CD4-positive, alpha-beta T cell treated with Interleukin-12 subunit alpha and Interleukin-12 subunit beta, for 1 hour (primary cell): ENCODE measurements around the gene OAS1.
"Not testable (repeated sequence)": the region's sequence is repeated elsewhere in the genome, so short reads cannot be mapped to it uniquely, and the experiment has no call there.

ENCODE experiments used
- DNase-seq: peaks from one replicate; pipeline ENCODE4 v3.0.0-alpha.2; 2020

OAS1 gene

DNA sequence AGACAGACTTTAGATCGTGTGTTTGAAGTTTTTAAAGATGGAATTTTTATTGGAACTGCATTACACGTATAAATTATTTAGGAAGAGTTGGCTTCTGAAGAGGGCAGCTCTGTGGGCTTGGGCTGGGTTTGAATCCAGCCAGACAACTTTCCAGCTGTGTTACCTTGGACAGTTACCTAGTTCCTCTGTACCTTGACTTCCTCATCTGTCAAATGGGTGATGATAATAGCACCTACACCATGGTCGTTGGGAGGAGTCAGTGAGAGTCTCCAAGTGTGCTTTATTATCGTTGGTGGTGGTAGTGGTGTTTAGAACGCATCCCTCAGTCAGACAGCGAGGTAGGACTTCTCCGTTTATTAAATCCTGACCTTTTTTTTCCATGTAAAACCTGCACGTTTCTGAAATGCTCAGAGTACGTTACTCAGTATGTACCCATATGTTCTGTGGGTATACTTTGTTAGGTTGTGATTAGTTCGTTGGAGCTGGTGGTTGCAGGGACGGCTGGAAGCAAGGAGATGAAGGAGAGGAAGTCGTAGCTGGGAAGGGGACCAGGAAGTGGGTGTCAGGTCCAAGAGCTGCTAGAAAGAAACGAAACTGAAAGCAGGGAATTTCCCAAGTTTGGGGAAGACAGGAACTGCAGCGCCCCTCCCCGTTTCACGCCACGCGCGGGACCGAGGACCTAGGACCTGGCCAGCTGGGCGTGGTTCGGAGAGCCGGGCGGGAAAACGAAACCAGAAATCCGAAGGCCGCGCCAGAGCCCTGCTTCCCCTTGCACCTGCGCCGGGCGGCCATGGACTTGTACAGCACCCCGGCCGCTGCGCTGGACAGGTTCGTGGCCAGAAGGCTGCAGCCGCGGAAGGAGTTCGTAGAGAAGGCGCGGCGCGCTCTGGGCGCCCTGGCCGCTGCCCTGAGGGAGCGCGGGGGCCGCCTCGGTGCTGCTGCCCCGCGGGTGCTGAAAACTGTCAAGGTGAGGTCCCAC, 31.3 kb downstream of the OAS1 start, which contains the start of gene OAS3:
OAS3 (plus strand) TSS at position 734 of the 979 bp plus-strand sequence; CDS start at position 791, 57 bp downstream.
- DNase-seq: peak; percentile 85

GRCh38 chr12:112938751-112939150, 32.0 kb downstream of the OAS1 start:
- DNase-seq: no peak

GRCh38 chr12:112939761-112940381, 33.1 kb downstream of the OAS1 start:
- DNase-seq: no peak

DNA sequence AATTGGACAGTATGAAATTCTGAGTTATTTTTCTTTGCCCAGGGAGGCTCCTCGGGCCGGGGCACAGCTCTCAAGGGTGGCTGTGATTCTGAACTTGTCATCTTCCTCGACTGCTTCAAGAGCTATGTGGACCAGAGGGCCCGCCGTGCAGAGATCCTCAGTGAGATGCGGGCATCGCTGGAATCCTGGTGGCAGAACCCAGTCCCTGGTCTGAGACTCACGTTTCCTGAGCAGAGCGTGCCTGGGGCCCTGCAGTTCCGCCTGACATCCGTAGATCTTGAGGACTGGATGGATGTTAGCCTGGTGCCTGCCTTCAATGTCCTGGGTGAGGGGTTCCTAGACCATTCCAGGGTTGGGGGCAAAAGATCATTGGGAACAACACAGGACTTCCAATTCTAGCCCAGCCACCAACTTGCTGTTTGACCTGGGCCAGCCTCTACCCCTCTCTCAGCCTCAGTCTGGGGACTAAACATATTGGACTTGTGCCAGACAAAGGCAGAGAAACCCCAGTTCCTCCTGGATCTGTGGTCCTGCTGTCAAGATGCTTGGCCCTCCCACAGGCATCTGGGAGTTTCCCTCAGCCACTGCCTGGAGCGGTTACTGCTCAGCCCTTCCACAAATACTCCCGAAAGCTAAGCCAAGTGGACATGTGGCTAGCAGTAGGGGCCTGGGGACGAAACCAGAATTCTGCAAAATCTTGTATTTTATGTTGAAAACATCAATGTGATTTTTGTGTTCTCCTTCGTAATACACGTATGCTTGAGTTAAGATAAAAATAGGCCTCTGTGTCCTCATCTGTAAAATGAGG, 35.0 kb downstream of the OAS1 start:
- no peak for DNase-seq

DNA sequence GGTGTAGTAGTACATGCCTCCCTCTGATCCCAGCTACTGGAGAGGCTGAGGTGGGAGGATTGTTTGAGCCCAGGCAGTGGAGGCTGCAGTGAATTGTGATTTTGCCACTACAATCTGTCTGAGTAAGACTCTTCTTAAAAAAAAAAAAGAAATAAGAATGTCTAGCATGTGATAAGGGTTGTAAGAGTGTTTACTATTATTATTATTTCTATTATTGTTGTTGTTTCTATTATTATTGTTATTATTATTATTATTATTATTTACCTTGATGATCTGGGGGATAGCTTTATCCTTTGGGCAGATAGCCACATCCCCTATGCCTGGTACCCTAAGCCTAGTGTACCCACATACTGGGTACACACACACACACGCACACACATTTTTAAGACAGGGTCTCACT, 35.8 kb downstream of the OAS1 start:
- DNase-seq: no peak

DNA sequence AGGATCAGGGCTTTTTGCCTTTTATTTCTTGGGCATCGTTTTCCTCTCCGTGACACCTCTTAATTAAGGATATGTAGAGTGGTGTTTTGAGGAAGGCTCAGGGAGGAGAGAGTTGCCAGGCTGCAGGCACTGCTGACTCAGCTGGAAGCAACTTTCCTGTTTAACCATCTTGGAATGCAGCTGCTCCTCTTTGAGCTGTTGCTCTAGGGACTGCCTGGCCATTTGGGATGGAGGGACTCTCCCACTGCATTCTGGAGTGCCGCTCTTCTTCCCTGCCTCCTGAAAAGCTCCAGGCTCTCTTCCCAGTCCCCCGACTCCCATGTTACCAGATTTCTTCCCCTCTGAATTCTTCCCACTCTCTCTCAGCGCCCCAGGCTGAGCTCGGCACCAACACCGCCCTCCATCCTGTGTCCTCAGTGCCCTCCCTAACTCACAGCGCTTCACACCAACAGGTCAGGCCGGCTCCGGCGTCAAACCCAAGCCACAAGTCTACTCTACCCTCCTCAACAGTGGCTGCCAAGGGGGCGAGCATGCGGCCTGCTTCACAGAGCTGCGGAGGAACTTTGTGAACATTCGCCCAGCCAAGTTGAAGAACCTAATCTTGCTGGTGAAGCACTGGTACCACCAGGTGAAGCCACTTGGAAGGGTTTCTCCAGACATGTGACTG, 37.4 kb downstream of the OAS1 start:
- no peak for DNase-seq

DNA sequence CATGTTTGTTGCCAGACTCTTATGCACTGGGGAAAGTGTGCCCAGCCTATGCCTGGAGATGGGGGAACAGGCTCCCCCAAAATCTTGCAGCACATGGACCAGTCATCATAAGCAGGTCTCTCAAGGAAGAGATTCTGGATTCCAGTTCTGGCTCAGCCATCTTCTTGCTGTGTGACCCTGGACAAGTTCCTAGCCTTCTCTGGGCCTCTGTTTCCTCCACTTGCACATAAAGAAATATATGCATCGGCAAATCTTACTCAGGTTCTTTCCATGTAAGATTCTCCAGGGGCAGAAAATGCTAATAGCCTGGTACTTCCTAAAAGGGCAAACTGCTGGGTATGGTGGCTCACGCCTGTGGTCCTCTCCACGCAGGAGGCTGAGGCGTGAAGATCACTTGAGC, 38.8 kb downstream of the OAS1 start:
- DNase-seq: no peak

- DNase-seq: no peak
Observed at GRCh38 chr12:112946236-112947000, 39.7 kb downstream of the OAS1 start.

DNA sequence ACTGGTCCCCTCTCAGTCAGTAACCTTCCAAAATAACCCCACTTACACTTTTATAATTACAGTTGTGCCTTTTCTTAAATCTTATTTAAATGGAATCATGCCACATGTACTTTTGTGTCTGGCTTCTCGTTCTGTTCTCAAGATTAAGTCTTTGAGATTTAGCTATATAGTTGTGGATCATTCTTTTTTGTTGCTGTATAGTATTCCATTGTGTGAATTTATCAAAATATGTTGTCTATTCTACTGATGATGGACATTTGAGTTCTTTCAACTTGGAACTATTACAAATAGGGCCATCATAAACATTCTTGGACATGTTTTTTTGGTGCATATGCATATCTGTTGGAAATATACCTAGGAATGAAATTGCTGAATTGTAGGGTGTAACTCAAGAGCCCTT, 40.6 kb downstream of the OAS1 start:
- no peak for DNase-seq

DNA sequence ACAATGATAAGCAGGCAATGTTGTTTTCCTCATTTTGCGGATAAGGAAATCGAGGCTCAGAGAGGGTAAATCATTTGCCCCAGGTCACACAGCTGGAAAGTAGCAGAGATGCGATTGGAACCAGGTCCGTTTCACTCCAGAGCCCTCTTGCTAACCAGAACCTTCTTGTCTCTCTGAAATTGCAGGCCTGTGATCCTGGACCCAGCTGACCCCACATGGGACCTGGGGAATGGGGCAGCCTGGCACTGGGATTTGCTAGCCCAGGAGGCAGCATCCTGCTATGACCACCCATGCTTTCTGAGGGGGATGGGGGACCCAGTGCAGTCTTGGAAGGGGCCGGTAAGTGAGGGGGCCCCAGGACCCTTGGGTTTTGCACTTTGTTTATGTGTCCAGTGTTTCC, 41.0 kb downstream of the OAS1 start:
- DNase-seq: no peak

DNA sequence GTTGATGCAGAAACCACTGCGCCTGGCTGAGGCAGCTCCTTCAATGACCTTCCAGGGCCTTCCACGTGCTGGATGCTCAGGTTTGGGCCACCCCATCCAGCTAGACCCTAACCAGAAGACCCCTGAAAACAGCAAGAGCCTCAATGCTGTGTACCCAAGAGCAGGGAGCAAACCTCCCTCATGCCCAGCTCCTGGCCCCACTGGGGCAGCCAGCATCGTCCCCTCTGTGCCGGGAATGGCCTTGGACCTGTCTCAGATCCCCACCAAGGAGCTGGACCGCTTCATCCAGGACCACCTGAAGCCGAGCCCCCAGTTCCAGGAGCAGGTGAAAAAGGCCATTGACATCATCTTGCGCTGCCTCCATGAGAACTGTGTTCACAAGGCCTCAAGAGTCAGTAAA, 42.0 kb downstream of the OAS1 start:
- no peak for DNase-seq

- no peak for DNase-seq
Observed at GRCh38 chr12:112950701-112951100, 43.9 kb downstream of the OAS1 start.

DNA sequence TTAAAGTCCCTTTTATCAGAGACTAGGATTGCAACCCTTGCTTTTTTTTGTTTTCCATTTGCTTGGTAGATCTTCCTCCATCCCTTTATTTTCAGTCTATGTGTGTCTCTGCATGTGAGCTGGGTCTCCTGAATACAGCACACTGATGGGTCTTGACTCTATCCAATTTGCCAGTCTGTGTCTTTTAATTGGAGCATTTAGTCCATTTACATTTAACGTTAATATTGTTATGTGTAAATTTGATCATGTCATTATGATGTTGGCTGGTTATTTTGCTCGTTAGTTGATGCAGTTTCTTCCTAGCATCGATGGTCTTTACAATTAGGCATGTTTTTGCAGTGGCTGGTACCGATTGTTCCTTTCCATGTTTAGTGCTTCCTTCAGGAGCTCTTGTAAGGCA, 50.4 kb downstream of the OAS1 start:
- DNase-seq: not testable (repeated sequence)

DNA sequence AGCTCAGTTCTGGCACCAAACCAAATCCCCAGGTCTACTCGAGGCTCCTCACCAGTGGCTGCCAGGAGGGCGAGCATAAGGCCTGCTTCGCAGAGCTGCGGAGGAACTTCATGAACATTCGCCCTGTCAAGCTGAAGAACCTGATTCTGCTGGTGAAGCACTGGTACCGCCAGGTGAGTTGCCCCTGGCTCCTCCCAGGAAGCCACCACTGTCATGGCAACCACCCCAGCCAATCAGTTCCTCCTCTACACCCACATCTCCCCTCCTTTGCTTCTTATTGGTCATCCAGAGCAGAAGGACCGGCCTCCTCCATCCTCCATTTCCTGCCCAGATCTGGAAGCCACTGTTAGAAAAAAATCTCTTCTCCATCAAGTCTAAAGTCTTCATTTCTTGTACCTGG, 54.3 kb downstream of the OAS1 start:
- DNase-seq: no peak

GRCh38 chr12:112961536-112961935, 54.8 kb downstream of the OAS1 start:
- DNase-seq: no peak

DNA sequence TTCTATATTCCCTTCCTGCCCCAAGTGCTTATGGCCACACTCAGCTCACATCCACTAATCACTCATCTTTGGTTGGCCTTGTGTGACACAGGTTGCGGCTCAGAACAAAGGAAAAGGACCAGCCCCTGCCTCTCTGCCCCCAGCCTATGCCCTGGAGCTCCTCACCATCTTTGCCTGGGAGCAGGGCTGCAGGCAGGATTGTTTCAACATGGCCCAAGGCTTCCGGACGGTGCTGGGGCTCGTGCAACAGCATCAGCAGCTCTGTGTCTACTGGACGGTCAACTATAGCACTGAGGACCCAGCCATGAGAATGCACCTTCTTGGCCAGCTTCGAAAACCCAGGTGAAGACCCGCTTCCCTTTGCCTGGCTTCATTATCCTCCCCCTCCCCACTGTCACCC, 55.8 kb downstream of the OAS1 start:
- no peak for DNase-seq

- no peak for DNase-seq
Observed at GRCh38 chr12:112963227-112963861, 56.6 kb downstream of the OAS1 start.

DNA sequence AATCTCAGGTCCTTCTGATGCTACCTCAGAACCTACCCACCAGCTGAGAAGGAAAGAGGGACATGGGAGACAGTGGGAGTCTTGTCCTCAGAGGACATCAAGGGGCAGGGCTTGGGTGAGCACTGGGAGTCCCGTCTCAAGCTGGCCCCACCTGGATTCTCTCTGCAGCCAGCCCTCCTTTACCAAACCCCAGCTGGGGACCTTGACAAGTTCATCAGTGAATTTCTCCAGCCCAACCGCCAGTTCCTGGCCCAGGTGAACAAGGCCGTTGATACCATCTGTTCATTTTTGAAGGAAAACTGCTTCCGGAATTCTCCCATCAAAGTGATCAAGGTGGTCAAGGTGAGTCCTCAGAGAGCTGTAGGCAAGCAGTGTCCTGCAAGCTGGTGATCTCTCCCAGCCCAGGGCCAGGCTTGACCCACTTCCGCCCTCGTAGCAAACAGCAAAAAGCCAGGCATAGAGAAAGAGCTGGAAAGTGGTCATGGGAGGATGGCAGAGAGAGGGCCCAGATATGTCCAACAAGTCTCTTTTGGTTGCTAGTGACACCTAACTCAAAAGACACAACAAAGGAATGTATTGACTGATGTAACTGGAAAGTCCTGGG, 57.4 kb downstream of the OAS1 start:
- no peak for DNase-seq

DNA sequence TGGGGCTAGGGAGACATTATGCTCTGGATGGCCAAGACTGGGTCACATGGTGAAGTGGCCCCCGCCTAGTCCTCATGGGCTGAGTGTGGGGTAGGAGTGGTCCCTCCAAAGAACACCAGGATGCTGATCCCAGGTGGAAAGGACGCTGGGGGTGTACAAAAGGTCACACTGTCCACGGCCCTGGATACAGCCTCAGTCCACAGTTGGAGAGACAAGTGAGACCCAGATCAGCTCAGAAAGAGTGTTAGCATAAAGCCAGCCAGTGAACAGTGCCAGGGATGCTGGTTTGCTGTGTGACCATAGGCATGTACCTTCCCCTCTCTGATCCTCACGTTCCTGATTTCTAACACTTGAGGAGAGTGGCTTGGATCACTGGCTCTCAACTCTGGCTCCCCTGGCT, 58.2 kb downstream of the OAS1 start:
- DNase-seq: no peak

DNA sequence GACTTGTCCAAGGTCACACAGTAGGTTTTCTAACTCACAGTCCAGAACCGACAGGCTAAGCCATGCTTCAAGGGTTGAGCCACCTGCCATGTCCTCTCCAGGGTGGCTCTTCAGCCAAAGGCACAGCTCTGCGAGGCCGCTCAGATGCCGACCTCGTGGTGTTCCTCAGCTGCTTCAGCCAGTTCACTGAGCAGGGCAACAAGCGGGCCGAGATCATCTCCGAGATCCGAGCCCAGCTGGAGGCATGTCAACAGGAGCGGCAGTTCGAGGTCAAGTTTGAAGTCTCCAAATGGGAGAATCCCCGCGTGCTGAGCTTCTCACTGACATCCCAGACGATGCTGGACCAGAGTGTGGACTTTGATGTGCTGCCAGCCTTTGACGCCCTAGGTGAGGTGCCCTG, 58.9 kb downstream of the OAS1 start:
- DNase-seq: no peak

DNA sequence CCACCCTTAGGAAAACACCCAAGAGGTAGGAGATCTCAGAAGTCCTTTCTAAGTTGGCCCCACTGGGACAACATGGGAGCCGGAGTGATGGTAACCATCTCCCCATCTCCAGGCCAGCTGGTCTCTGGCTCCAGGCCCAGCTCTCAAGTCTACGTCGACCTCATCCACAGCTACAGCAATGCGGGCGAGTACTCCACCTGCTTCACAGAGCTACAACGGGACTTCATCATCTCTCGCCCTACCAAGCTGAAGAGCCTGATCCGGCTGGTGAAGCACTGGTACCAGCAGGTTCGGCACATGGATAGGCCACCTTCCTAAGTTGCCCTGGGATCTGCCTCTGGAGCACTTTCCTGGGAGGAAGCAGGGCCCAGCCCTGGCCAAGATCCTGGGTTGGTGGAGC, 60.5 kb downstream of the OAS1 start:
- DNase-seq: no peak
